RWPE1 (cell line): ENCODE data around the gene HTR2A.
A peak's percentile ranks its signal among the peaks of the same experiment; 100 is the strongest.

Source experiments
- CTCF ChIA-PET: fragments of 350-600 bp; sonication (Branson Sonifier 250); formaldehyde crosslinking; extraction: SDS; loops from one replicate; lab custom pipeline; 2021; lab: Yijun Ruan, JAX
- POLR2A ChIA-PET: fragments of 400-600 bp; formaldehyde crosslinking; extraction: SDS; loops from one replicate; lab custom pipeline; 2020; ENCODE audit warnings: antibody characterized with exemption; ENCODE audit not compliant: low non-redundant PET; lab: Yijun Ruan, JAX
- DNase-seq: peaks from one replicate; pipeline ENCODE4 v3.0.0; 2012; ENCODE audit warnings: low spot score
- H3K27ac ChIP-seq: fragments of 450-650 bp; 2 replicates; pipeline ENCODE4 v1.5.1; 2017
- TF ChIP-seq, protein P1 (sequence below): fragments of 450-650 bp; conservative IDR thresholded peaks from 2 replicates; pipeline ENCODE4 v1.5.1; 2017; ENCODE audit warnings: low read depth, mild to moderate bottlenecking

HTR2A gene

DNA sequence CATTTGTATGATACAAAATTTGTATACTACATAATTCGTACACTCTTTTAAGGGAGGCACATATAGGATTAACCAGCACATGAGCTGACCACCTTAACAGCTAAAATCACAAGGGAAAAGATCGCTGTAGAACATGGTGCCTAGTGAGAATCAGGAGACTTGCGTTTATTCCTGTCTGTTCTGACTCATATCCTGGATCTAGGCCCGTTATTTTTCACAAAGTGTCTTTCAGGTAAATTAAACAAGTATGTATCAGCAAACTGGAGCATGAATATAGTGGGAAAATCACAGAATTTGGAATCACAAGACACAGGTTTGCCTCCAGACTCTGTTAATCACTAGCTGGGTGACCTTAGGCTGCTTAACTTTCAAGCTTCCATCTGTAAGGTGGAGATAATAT, 52.4 kb downstream of the HTR2A start:
- TF ChIP-seq, protein P1, sequence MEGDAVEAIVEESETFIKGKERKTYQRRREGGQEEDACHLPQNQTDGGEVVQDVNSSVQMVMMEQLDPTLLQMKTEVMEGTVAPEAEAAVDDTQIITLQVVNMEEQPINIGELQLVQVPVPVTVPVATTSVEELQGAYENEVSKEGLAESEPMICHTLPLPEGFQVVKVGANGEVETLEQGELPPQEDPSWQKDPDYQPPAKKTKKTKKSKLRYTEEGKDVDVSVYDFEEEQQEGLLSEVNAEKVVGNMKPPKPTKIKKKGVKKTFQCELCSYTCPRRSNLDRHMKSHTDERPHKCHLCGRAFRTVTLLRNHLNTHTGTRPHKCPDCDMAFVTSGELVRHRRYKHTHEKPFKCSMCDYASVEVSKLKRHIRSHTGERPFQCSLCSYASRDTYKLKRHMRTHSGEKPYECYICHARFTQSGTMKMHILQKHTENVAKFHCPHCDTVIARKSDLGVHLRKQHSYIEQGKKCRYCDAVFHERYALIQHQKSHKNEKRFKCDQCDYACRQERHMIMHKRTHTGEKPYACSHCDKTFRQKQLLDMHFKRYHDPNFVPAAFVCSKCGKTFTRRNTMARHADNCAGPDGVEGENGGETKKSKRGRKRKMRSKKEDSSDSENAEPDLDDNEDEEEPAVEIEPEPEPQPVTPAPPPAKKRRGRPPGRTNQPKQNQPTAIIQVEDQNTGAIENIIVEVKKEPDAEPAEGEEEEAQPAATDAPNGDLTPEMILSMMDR: no peak
- ChIA-PET POLR2A (no interaction called here), CTCF (no interaction called here)
- no peak overlapping the region for H3K27ac ChIP-seq
- DNase-seq: no peak

DNA sequence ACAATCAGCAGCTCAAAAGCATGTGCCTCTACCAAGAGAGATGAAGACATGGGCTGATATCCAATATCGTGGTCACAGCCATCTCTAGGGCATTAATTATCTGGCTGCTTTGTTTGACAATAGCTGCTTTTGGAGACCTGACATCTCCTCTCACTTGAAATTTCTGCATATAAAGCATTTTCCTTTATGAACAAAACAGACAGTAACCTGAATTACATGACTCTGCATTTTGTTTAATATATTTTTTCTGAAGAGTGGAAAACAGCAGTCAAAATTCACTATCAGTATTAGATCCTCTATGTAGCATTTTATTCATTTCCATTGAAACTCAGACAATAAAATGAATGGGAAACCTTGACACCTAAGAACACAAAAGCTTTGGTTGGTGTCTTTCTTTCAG, 57.5 kb downstream of the HTR2A start:
- ChIA-PET POLR2A (no interaction called here), CTCF (interaction anchor here (0.6 kb wide), 1 partner anchor 424 kb away, joined by 3 read pairs; no protein-coding TSS in a partner anchor)
- TF ChIP-seq, protein P1: no peak
- no peak for DNase-seq
- no peak overlapping the region for H3K27ac ChIP-seq

DNA sequence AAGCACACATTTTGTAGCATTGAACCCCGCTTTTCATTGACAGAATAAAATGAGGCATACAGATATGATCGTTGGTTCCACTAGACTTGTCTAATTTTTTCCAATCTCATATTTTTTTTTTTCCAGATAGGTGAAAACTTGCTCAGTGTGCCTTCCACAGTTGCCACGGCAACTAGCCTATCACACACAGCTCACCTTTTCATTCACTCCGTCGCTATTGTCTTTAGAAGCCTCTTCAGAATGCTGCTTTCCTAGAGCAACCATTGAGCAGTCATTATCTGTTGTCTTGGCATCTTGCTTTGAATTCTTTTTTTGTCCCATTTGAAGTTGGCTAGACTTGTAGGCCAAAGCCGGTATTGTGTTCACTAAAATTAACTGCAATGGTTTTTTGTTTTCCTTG, 62.2 kb downstream of the HTR2A start:
- H3K27ac ChIP-seq: no peak overlapping the region
- no peak for DNase-seq
- TF ChIP-seq, protein P1: no peak
- ChIA-PET CTCF (interaction anchor here (0.6 kb wide), 1 partner anchor 939 kb away, joined by 3 read pairs; no protein-coding TSS in a partner anchor), POLR2A (no interaction called here)

DNA sequence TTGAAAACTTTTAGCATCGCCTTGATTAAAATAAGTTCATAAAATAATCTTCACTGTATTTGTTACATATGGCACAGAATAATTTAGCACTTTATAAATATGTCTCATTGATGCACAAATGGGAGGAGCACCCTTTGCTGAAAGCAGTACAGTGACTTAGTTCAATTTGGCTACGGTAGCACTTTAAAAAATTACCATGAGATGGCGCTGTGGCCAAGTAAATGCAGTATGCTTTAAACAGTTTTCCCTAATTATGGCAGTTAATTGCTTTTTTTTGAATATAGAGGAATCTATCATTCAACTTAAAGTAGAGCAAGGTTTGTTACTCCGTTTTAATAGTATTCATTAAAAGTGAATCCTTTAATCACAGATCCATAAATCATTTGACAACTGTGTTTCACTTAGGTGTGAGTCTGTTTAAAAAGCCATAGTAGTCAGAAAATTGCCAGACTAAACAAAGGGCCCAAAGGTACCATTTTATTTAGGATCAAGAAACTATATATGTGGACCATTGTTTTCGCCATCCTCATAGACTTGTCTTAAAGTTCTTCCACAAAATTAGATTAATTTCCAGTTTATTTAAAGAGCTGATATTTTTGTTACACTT, 65.2 kb downstream of the HTR2A start:
- CTCF ChIA-PET: interaction anchor here (0.7 to 1.0 kb wide), 2 partner anchors 130 to 609 kb away, joined by 3 read pairs; no protein-coding TSS in a partner anchor
- TF ChIP-seq, protein P1: peak; percentile 78
- peak; percentile 34 for DNase-seq
- POLR2A ChIA-PET: no interaction called here
- no peak overlapping the region for H3K27ac ChIP-seq

DNA sequence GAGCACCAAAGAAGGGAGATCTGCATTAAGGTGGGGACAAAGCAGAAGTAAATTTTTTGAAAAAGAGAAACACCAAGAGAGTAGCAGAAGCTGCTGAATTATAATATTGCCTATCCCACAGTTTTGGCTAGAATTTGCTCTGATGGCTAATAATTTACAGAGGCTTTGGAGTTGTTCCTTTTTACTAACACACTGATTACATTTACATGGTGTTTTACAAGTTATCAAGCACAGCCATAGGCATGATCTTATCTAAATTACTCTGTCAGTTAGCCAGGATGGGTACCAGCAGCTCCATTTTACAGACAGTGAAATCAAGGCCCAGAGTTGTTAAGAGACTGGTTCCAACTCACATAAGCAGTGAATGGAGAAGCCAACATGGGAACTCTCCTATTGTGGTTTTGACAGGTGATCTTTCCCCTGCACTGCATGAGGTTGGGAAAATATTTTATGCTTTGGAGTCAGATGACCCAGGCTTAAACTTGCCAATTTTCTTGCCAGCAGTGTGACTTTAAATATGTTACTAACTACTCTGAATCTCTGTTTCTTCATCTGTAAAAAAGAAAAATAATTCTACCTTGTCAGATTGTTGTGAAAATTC, 66.3 kb downstream of the HTR2A start:
- CTCF ChIA-PET: interaction anchor here (1.0 kb wide), 1 partner anchor 131 kb away, joined by 3 read pairs; no protein-coding TSS in a partner anchor
- TF ChIP-seq, protein P1: no peak
- no peak for DNase-seq
- no peak overlapping the region for H3K27ac ChIP-seq
- POLR2A ChIA-PET: no interaction called here

DNA sequence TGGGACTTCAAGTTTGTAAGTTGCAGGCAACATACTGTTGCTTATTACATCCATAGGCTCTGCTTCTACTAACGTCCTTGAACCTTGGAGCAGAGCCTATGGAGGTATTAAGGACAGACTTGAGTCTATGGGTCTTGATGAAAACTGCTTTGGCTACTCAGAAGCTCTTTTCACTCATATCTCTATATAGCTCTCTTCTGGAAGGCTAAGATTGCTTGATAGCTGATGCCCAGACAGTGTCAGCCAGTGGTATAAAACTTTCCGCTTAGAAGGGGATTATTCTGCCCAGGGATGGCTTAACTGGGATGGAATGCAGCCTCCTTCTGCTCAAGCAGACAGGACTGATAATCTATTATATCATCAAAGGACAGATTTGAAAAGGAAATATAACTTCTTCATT, 74.3 kb downstream of the HTR2A start:
- TF ChIP-seq, protein P1: no peak
- H3K27ac ChIP-seq: no peak overlapping the region
- DNase-seq: no peak
- ChIA-PET POLR2A (no interaction called here), CTCF (no interaction called here)
